Breast epithelium (tissue), 4 donors: ENCODE data around the gene LYPD6B. TPM values are rescaled to one million over a fixed set of nuclear protein-coding genes. Genes with fewer than 3 reads are reported as not detected.

Experiments
- DNase-seq, 2 donors: peaks; one replicate each; pipeline ENCODE4 v3.0.0-alpha.2; 2019; ENCODE audit warnings: low spot score in 2 of 2
- H3K27ac ChIP-seq, 2 donors: fragments of 200-600 bp; sonication (generic) in 1 of 2; one replicate each; pipeline ENCODE4 v1.5.1; 2016 to 2019; ENCODE audit warnings: mild to moderate bottlenecking in 1 of 2
- H3K27me3 ChIP-seq, 2 donors: fragments of 200-600 bp; sonication (generic) in 1 of 2; one replicate each; pipeline versions ENCODE4 v1.5.1 to v1.6.0; 2017 to 2019; ENCODE audit warnings: control low read depth in 1 of 2, mild to moderate bottlenecking in 1 of 2
- H3K36me3 ChIP-seq: fragments of 200-600 bp; one replicate; pipeline ENCODE4 v1.5.1; 2019
- H3K4me1 ChIP-seq, 2 donors: fragments of 200-600 bp; sonication (generic); one replicate each; pipeline ENCODE4 v1.5.1; 2016 to 2019; ENCODE audit warnings: control low read depth in 1 of 2
- H3K4me3 ChIP-seq, 3 donors: fragments of 200-600 bp; sonication (generic); 1 replicate in 2 of 3; 2 replicates in 1 of 3; pipeline ENCODE4 v1.5.1; 2016 to 2019; ENCODE audit warnings: mild to moderate bottlenecking in 3 of 3, moderate library complexity in 2 of 3
- H3K9me3 ChIP-seq, 2 donors: fragments of 200-600 bp; sonication (generic) in 1 of 2; one replicate each; pipeline ENCODE4 v1.5.1; 2016 to 2019; ENCODE audit warnings: control low read depth in 1 of 2
- POLR2A ChIP-seq: fragments of 450-650 bp; IDR thresholded peaks from one replicate; pipeline ENCODE4 v1.6.1; 2016; ENCODE audit warnings: antibody characterized with exemption, mild to moderate bottlenecking, moderate library complexity
- POLR2AphosphoS5 ChIP-seq, 3 donors: sonication (generic); formaldehyde crosslinking; IDR thresholded peaks; one replicate each; pipeline ENCODE4 v1.6.1; 2017; ENCODE audit warnings: antibody characterized with exemption in 3 of 3
- intact Hi-C: fragments of 100-400 bp; cut with DNase I; formaldehyde crosslinking; loops from one replicate; pipeline ENCODE4 v1.15.1; 2023; ENCODE audit warnings: low total_unique reads
- total RNA-seq, 3 donors: library from RNA; depleted of rRNA; stranded (reverse); fragments of >200 nt; gene quantifications; one replicate each; pipeline ENCODE4 v1.1.0, GENCODE V29; 2016
- TF ChIP-seq, protein P1 (sequence below), 3 donors: fragments of 450-650 bp; IDR thresholded peaks; one replicate each; pipeline ENCODE4 v1.5.1; 2016 to 2017; ENCODE audit warnings: antibody characterized with exemption in 3 of 3, mild to moderate bottlenecking in 3 of 3, moderate library complexity in 3 of 3

LYPD6B gene
- total RNA-seq, 3 donors from 2014 or later: 0.32 to 41.4 (median 21.0) TPM

DNA sequence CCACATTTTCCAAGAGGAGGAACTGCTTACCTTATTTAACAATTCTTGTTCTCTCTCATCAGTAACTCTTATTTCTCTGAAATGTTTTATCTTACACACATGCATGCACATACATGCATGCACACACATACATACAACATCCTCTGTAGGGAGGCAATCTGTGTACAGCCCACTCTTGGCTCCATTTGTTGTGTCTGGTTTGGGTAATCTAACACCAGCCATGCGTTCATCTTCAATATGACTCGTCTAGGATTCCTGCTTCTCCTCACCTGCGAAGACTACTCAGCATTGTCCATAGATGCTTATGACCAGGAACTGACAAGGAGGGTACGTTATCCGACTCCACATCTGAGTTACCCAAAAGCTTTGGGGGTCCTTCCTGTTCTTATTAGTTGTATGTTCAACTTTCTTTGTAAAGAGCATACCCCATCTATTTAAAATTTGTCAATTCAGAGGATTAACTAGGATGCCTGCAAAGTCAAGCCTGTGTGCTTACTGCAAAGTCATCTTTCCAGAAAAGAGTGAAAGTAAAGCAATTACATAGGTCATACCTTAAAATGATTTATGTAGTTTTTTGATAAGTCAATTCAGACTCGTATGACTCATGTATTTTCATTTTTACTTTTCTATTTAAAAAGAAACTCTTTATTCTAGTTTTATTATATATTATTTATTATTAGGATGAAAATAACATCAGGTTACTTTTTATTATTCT lies 18.2 kb downstream of the LYPD6B start:
- intact Hi-C loops: no loop called here
- H3K27ac ChIP-seq: no peak overlapping the region

DNA sequence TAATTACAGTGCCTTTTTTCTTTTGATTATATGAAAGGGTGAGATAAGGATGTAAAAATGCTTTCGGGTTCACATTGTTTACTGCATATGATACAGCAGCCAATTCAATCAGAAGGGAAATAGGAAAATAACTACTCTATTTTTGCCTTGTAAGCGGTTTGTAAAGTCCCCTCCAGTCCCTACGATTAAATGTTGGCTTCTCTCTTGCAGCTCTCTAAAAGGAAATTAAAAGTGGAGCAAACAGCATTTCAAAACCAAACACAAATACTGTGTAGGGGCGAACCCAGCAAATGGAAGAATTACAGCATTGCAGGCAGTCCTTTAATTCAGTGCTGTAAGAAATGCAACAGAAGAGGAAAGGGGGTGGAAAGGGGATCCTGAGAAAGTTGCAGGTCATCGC lies 18.9 kb downstream of the LYPD6B start:
- DNase-seq: no peak
- Histone ChIP-seq H3K9me3 (no peaks in the 10 kb centered on the region), H3K27me3 (no peaks in the 10 kb centered on the region), H3K4me3 (no peak overlapping the region), H3K4me1 (no peaks in the 10 kb centered on the region), H3K27ac (no peak overlapping the region), H3K36me3 (no peaks in the 10 kb centered on the region)
- TF ChIP-seq POLR2AphosphoS5 (IDR thresholded peaks at IDR 0.05) (no peak), POLR2A (no peak)
- TF ChIP-seq, protein P1, sequence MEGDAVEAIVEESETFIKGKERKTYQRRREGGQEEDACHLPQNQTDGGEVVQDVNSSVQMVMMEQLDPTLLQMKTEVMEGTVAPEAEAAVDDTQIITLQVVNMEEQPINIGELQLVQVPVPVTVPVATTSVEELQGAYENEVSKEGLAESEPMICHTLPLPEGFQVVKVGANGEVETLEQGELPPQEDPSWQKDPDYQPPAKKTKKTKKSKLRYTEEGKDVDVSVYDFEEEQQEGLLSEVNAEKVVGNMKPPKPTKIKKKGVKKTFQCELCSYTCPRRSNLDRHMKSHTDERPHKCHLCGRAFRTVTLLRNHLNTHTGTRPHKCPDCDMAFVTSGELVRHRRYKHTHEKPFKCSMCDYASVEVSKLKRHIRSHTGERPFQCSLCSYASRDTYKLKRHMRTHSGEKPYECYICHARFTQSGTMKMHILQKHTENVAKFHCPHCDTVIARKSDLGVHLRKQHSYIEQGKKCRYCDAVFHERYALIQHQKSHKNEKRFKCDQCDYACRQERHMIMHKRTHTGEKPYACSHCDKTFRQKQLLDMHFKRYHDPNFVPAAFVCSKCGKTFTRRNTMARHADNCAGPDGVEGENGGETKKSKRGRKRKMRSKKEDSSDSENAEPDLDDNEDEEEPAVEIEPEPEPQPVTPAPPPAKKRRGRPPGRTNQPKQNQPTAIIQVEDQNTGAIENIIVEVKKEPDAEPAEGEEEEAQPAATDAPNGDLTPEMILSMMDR (IDR thresholded peaks at IDR 0.05): no peak
- intact Hi-C loops: no loop called here

More for the DNA sequence above, 18.2 kb downstream of the LYPD6B start:
- Histone ChIP-seq H3K36me3 (no peaks in the 10 kb centered on the region), H3K4me3 (no peak overlapping the region), H3K4me1 (no peaks in the 10 kb centered on the region), H3K27me3 (no peaks in the 10 kb centered on the region), H3K9me3 (no peaks in the 10 kb centered on the region)
- no peak for DNase-seq
- TF ChIP-seq POLR2AphosphoS5 (IDR thresholded peaks at IDR 0.05): no peak
- no peak for TF ChIP-seq POLR2A
- TF ChIP-seq, protein P1 (IDR thresholded peaks at IDR 0.05): no peak

DNA sequence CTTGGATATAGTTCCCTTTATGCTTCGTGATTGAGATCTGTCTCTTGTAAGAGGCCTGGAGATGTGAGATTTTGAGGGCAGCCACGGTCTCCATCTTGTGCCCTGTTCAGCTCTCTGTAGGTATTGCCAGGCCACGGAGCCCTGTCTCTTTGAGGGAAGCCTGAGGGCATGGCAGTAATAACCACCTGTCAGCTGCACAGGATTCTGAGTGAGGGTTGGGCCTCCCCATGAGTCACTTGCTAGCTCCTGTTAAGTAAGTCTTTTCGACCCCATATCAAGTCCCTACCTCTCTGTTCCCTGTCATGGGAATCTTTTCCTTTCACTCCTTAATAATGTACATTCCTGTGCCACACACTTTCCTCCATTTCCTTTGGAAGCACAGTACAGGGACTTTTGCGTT lies 20.4 kb downstream of the LYPD6B start:
- H3K36me3 ChIP-seq: no peaks in the 10 kb centered on the region
- no peak overlapping the region for H3K4me3 ChIP-seq
- intact Hi-C loops: no loop called here
- no peak overlapping the region for H3K27ac ChIP-seq
- no peak for TF ChIP-seq POLR2A
- TF ChIP-seq, protein P1 (IDR thresholded peaks at IDR 0.05): no peak
- TF ChIP-seq POLR2AphosphoS5 (IDR thresholded peaks at IDR 0.05): no peak
- H3K4me1 ChIP-seq: no peaks in the 10 kb centered on the region
- no peak for DNase-seq
- no peaks in the 10 kb centered on the region for H3K9me3 ChIP-seq
- no peaks in the 10 kb centered on the region for H3K27me3 ChIP-seq

DNA sequence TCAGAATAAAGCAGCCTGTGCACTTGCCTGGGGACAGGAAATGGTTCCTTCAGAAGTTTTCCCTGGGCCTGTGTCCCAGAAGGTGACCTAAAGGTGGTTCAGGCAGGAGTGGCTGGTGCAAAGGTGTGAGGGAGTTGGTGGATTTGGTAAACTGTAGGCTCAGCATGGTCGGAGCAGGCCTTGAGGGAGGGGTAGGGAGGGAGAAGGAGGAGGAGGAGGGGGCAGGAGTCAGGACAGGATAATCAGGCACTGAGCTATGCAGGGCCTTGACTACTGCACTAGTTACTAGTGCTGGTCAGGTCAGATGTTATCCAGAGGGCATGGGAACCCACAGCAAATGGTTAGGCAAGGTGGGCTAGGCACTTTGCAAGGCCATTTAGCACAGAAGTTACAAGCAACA lies 21.3 kb downstream of the LYPD6B start:
- no peaks in the 10 kb centered on the region for H3K27me3 ChIP-seq
- no peaks in the 10 kb centered on the region for H3K9me3 ChIP-seq
- TF ChIP-seq POLR2AphosphoS5 (IDR thresholded peaks at IDR 0.05): no peak
- TF ChIP-seq, protein P1 (IDR thresholded peaks at IDR 0.05): no peak
- no peak for TF ChIP-seq POLR2A
- intact Hi-C loops: no loop called here
- H3K36me3 ChIP-seq: no peaks in the 10 kb centered on the region
- H3K27ac ChIP-seq: no peak overlapping the region
- H3K4me3 ChIP-seq: no peak overlapping the region
- no peak for DNase-seq
- H3K4me1 ChIP-seq: no peaks in the 10 kb centered on the region

DNA sequence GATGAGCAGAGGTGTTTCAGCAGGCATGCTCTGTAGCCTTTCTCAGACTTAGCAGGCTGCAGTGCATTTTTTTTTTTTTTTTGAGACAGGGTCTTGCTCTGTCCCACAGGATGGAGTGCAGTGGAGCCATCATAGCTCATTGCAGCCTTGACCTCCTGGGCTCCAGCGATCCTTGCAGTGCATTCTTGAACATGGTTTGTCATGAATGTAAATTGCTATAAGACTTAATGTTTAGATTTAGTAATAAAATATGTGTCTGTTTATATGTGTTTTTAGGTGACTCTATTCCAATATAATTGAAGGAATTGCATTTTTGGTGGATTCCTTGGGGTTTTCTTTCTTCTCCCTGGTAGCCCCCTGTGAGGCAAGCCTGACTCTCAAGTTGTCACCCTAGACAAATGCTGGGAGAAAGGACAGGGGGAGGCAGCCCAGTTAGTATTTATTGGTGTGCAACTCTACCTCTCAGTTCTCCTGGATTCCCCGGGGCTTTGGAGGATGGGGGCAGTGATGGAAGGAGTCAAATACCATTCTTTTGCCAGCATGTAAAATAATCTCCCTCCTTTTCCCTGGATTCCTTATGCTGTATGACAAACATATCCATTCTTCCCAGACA lies 22.7 kb downstream of the LYPD6B start:
- DNase-seq: no peak
- no peaks in the 10 kb centered on the region for H3K4me1 ChIP-seq
- H3K36me3 ChIP-seq: no peaks in the 10 kb centered on the region
- no peak overlapping the region for H3K4me3 ChIP-seq
- no peak overlapping the region for H3K27ac ChIP-seq
- intact Hi-C loops: no loop called here
- no peaks in the 10 kb centered on the region for H3K9me3 ChIP-seq
- H3K27me3 ChIP-seq: no peaks in the 10 kb centered on the region
- TF ChIP-seq, protein P1 (IDR thresholded peaks at IDR 0.05): no peak
- TF ChIP-seq POLR2AphosphoS5 (IDR thresholded peaks at IDR 0.05) (no peak), POLR2A (no peak)
